Femur (tissue), 1 donor: ENCODE data around the gene SUMO3.

Experiments
- DNase-seq: peaks from one replicate; pipeline ENCODE4 v3.0.0-alpha.2; 2017

SUMO3 gene

DNA sequence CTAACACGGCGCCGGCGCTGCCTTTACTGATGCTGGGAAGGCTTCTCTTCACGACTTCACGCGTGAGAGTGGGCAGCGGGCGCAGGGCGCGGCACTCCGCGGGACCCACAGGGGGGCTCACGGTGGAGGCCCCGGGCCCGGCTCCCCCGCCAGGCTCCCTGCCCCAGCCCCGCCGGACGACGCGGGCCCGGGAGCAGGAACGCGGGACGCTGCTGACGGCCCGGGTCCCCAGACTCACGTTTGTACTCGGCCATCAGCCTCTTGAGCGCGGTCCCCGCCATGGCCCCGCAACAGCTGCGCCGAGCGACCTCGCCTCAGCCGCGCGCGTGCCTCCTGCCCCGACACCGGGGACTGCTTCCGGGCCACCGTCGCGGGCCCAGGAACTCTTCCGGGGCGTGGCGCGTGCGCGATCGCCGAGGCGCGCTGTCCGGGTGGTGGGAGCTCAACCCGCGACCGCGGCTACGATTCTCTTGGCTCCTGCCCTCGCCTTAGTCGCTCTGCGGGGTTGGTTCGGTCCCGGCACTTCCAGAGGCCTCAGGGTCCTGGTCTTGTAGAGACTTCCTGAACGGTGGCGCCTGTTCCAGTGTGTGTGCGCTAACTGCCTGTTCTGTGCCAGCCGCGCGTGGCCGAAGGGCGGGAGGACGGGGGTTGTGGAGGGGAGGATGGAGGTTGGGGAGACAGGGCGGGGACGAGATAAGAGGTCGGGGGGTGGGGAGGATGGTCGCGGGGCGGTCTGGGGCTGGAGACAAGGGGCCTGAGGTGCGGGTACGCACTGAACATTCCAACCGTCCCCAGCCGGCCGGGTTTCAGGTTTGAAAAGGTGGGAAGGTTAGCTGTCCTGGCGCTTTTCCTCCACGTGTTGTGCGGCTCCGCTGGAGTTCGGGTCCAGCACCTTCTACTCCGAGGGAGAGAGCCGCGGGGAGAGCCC is 16.1 kb downstream of the SUMO3 start, which contains the start of gene UBE2G2:
Gene UBE2G2 (minus strand): TSS at position 353 of the 928 bp plus-strand sequence. CDS start 72 bp downstream, at position 281.
- DNase-seq = peak; percentile 91

GRCh38 chr21:44800971-44801467 is 16.8 kb downstream of the SUMO3 start:
- no peak for DNase-seq

DNA sequence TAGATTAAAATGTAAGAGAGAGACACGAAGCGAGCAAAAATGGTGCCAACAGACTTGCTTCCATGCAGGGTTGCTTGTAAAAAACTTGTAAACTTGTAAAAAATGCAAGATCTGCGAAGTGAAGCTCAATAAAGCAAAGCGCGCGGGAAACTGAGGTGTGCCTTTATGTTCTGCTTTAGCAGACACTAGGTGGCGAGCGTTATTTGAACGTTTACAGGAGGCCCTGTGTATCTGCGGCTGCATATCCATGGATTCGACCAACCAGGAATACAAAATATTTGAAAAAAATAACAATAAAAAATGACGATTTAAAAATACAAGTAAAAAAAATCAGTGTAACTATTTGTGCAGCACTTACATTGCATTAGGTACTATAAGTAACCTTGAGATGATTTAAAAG is 17.8 kb downstream of the SUMO3 start:
- no peak for DNase-seq

- no peak for DNase-seq
Observed at GRCh38 chr21:44799646-44800045, 18.2 kb downstream of the SUMO3 start.

GRCh38 chr21:44797775-44798174 is 20.1 kb downstream of the SUMO3 start:
- DNase-seq = no peak

DNA sequence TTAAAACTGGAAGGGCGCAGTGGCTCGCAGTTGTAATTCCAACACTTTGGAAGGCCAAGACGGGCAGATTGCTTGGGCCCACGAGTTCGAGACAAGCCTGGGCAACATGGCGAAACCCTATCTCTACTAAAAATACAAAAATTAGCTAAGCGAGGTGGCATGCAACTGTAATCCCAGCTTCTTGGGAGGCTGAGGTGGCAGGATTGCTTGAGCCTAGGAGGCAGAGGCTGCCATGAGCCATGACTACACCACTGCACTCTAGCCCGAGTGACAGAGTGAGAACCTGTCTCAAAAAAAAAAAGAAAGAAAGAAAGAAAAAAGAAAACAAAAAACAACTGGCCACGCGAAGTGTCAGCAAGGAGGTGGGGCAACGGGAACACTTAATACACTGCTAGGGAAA is 22.5 kb downstream of the SUMO3 start:
- DNase-seq = no peak

DNA sequence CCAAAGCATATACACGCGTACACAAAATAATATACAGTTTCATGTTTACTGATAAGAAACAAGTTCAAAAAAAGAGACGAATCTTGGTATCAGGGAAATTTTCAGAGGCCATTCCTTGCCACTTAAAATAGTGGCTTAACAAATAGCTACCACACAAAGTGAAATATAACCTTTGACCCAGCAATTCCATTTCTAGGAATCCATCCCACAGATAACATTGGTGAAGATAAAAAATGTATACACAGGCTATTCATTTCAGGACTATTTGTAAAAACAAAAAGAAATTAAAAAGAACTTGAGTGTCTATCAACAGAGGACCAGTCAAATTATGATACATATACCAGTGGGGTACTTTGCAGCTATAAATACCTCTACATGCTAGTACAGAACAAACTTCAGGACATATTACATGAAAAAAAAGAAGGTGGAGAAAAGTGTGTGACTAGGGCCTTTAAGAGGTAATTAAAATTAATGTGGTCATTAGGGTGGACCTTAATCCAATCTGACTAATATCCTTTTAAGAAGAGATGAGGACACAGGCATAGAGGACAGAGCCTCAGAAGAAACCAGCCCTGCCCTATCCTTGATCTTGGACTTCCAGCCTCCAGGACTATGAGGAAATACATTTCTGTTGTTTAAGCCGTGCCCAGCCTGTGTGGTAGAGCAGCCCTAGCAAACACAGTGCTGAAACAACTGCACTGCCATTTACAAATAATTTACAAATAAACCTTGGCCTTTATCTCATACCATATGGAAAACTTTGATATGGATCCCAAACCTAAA is 24.1 kb downstream of the SUMO3 start:
- no peak for DNase-seq

DNA sequence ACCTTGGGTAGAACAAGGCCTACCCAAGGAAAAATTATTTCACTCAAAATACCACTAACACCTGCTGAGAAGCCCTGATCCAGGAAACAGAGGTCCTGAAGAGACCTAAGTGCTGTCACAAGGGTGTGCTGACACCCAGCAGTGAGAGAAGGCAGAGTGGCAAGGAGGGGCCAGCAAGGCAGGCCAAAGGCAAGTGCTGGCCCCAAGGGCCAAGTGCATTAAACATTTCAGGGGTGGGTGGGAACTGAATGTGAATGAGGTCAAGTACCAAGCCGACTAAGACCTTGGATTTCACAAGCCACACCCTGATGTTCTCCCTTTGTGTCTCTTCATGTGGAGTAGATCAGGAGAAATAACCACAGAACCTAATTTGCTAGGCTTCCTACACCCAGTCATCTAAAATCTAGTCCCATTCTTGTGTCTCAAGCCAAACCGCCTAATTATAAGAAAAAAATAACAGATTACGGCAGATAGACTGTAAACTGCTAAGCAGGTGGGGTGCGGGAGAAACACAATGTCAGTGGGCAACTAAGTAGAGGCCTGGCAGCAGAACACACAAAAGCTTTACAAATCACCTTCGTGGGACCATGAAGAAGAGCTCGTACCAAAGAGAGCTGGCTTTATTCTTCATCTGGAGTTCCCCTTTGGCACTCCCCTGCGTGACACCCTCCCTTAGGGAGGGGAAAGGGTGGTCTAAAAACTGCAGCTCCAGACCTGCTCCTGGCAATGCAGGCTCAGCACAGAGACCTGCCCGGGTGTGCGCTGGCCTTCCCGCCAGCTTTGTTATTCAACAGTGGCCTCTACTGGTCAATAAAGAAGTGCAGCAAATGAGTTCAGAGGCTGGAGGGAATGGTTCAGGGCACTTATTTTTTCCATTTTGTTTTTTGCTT is 24.9 kb downstream of the SUMO3 start:
- peak; percentile 64 for DNase-seq

DNA sequence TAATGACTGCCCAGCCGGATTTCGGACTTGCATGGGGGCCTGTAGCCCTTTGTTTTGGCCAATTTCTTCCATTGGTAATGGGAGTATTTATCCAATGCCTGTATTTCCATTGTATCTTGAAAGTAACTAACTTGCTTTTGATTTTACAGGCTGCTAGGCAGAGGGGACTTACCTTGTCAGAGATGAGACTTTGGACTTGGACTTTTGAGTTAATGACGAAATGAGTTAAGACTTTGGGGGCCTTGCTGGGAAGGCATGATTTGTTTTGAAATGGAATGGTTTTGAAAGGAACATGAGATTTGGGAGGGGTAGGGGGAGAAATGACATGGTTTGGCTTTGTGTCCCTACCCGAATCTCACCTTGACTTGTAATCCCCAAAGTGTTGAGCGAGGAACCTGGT is 25.9 kb downstream of the SUMO3 start:
- DNase-seq = no peak

- no peak for DNase-seq
Observed at GRCh38 chr21:44791246-44791645, 26.6 kb downstream of the SUMO3 start.

DNA sequence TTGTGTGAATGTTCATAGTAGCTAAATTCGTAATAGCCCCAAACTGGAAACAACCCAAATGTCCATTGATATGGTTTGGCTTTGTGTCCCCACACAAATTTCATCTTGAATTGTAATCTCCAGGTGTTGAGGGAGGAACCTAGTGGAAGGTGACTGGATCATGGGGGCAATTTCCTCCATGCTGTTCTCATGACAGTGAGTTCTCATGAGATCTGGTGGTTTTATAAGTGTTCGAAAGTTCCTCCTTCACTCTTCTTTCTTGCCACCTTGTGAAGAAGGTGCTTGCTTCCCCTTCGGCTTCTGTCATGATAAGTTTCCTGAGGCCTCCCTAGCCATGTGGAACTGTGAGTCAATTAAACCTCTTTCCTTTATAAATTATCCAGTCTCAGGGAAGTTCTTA is 27.5 kb downstream of the SUMO3 start:
- DNase-seq = no peak

DNA sequence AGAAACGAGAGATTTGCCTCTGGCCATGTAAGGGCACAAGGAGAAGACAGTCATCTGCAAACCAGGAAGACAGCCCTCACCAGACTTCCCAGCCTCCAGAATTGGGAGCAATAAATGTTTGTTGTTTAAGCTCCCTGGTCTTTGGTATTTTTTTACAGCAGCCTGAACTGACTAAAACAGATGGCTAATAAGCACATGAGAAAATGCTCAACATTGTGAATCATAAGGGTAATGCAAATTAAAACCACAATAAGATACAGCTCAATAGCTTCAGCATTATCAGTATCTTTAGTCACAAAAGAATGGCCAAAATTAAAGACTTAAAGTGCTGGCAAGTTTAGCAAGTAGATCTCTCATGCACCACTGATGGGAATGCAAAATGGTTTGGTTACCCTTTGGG is 28.0 kb downstream of the SUMO3 start:
- no peak for DNase-seq

DNA sequence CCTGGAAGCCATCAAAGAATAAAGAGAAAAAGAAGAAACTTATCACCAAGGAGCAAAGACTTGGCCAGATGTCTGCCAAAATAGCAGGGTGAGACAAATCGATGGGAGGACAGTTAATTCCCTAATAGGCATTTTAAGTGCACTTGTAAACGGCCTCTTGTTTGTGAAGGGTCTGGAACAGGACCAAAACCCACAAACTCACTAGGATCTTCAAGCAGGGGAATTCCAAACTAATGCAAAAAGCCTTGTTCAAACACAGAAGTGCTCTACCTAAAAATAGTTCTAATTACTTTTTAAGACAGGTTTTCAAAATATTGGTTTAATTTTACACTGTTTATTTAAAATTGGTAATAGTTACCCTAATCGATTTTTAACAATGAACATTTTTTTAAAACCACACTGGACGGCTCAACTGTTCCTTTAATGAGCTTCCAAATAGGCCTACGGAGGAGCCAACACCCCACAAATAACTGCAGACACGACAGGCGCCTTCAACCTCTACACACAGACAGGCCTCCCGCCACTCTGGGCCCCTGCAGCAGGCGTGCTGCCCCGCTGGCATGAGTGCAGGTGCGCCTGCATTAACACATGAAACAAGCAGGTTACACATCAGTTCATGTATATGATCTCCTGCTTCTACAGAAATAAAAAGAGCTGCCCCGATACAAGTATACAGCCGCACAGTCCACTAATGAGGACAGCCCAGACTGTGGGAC is 32.1 kb downstream of the SUMO3 start:
- DNase-seq = no peak

- no peak for DNase-seq
Observed at GRCh38 chr21:44784810-44785209, 33.1 kb downstream of the SUMO3 start.

DNA sequence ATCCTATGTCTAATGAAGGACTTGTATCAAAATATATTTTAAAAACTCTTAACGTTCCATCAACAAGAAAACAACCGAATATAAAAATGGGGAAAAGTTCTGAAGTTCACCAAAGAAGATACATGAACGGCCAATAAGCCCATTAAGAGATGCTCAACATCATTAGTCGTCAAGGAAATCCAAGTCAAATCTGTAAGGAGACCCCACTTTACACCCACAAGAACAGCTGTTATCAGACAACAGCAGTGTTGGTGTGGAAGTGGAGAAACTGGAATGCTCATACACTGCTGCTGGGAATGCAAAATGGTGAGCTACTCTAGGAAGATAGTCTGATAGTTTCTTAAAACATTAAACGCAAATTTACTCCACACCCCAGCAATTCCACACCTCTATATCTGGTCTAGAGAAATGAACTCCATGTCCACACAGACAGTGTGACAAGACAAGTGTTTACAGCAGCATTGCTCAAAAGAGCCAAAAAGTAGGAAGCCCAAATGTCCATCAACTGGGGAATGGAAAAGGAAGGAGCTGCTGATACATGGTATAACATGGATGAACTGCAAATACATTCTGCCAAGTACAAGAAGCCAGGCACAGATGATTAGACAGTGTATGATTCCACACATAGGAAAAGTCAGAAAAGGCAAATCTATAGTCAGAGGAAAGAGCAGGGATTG is 34.7 kb downstream of the SUMO3 start:
- DNase-seq = no peak

DNA sequence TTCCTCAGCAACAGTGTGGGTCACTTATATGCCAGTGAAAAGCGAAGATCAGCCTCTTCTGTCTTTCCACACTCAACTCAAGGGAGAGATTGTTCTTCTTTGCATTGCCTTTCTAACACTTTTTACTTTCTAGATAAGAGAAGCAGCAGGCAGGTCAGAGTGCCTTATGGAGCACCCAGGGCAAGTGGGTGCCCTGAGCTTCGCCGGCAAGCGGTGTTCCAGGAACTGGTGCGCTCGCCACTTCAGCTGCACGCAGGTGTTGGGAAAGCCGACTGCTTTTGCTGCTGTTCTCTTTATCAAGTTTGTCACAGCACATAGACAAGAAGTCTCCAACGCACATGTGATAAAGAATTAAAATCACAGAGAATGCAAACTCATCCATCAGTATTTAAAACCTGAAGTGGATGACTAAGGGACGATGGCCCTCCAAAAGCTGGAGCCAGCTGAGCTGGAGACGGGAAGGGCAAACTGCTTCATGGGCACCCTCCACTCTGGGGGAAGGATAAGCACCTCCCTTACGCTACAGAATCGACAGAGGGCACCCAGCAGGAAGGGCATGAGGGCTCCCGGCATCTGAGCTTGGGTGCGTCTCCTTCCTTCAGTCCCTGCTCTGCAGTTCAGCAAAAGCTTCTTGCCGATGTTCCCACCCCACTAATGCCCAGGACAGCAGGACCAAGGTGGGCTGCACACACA is 36.9 kb downstream of the SUMO3 start:
- no peak for DNase-seq

- no peak for DNase-seq
Observed at GRCh38 chr21:44780137-44780502, 37.7 kb downstream of the SUMO3 start.

DNA sequence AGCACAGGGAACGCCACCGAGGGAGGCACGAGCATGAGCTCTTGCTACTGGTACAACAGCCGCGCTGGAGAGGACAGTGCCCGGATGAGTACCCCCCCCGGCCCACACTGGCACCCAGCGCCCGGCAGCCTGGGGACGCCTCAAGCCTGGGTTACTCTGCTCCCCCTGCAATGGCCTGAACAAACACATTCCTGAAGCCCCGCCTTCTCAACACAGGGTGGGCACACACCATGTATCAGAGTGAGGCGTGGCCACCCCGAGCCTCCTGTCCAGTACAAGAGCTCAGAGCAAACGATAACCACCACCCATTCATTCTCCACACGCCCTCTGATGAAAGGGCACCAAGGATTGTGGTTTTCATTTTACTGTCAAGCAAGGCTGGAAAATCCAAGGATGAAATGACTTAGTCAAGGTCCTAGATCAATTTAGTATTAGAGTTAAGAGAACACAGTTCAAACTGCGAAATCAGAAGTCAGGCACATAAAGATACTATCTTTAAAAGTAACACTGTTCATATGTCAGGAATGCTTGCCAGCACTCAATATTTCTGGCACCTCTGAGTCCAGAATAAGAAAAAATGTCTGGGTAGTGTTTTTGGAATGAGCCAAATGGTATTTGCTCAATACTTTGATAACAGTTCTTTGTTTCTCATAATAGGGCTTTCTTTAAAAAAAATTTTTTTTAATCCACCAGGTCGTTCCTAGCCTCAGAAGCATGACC is 38.3 kb downstream of the SUMO3 start:
- no peak for DNase-seq

- DNase-seq = no peak
Observed at GRCh38 chr21:44778983-44779382, 38.9 kb downstream of the SUMO3 start.

- no peak for DNase-seq
Observed at GRCh38 chr21:44778499-44778911, 39.4 kb downstream of the SUMO3 start.
